Astrocyte of the cerebellum (primary cell): Measurements from ENCODE around the gene ZNF485.
"Not testable (repeated sequence)": the region's sequence is repeated elsewhere in the genome, so short reads cannot be mapped to it uniquely, and the experiment has no call there.

Experiments
- DNase-seq: peaks from one replicate; pipeline ENCODE4 v3.0.0-alpha.2; 2011; ENCODE audit warnings: low read depth
- H3K4me3 ChIP-seq: 2 replicates; pipeline ENCODE4 v1.5.1; 2011; ENCODE audit warnings: mild to moderate bottlenecking, low read depth, low read length, moderate library complexity
- in situ Hi-C: cut with HindIII; loops from 2 replicates; pipeline ENCODE4 v1.10.0; 2017; ENCODE audit warnings: low sequenced_read_pairs
- TF ChIP-seq, protein P1 (sequence below): IDR thresholded peaks from 2 replicates; pipeline ENCODE4 v1.5.1; 2012; ENCODE audit warnings: low read length, low read depth, moderate library complexity, mild to moderate bottlenecking; ENCODE audit errors: missing control alignments

Gene ZNF485

GRCh38 chr10:43623351-43623750 lies 17.1 kb downstream of the ZNF485 start:
- TF ChIP-seq, protein P1, sequence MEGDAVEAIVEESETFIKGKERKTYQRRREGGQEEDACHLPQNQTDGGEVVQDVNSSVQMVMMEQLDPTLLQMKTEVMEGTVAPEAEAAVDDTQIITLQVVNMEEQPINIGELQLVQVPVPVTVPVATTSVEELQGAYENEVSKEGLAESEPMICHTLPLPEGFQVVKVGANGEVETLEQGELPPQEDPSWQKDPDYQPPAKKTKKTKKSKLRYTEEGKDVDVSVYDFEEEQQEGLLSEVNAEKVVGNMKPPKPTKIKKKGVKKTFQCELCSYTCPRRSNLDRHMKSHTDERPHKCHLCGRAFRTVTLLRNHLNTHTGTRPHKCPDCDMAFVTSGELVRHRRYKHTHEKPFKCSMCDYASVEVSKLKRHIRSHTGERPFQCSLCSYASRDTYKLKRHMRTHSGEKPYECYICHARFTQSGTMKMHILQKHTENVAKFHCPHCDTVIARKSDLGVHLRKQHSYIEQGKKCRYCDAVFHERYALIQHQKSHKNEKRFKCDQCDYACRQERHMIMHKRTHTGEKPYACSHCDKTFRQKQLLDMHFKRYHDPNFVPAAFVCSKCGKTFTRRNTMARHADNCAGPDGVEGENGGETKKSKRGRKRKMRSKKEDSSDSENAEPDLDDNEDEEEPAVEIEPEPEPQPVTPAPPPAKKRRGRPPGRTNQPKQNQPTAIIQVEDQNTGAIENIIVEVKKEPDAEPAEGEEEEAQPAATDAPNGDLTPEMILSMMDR, result no peak
- DNase-seq, result no peak
- no peak overlapping the region for H3K4me3 ChIP-seq
- in situ Hi-C loops, result no loop called here

DNA sequence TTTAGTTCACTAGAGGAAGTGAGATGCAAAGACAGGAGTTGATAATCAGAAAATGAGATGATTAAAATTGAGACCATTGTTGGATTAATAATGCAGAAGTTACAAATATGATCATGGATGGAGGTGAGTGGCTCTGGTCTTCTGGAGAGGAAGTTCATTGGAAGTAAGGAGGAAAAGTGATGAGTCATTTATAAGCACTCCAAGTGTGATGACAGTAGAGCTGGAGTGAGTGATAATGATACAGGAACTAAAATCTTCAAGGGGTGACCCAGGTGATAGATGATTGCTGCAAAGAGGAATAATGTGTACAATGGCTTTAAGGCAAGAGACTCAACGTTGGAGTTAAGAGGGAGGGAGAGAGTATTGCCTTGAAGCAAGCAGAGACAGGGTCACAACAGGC lies 21.7 kb downstream of the ZNF485 start:
- TF ChIP-seq, protein P1, result no peak
- in situ Hi-C loops, result no loop called here
- H3K4me3 ChIP-seq, result no peak overlapping the region
- DNase-seq, result no peak

DNA sequence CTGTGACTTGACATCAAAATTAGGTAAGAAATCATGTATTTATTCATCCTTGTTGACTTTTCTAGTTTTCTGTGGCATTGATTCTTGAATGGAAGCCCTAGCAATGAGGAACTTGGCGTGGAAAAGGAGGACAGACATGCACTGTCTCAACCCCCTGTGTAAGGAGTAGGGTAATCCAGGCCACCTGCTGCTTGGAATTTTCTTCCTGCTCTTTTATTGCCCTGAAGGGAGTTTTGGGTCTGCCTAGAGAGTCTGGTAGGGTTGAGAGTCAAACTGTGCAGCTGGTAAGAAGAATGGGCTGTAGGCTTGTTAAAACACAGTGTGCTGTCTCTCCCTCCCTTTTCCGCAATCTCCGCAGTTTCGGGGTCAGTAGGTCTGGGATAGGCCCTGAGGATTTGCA lies 22.7 kb downstream of the ZNF485 start:
- TF ChIP-seq, protein P1, result no peak
- in situ Hi-C loops, result no loop called here
- H3K4me3 ChIP-seq, result no peak overlapping the region
- DNase-seq, result no peak

DNA sequence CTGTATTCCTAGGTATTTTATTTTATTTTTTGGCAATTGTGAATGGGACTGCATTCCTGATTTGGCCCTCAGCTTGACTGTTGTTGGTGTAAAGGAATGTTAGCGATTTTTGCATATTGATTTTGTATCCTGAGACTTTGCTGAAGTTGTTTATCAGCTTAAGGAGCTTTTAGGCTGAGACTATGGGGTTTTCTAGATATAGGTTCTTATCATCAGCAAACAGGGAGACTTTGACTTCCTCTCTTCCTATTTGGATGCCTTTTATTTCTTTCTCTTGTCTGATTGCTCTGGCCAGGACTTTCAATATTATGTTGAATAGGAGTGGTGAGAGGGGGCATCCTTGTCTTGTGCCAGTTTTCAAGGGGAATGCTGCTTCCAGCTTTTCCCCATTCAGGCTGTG lies 29.6 kb downstream of the ZNF485 start:
- in situ Hi-C loops, H3K4me3 ChIP-seq, DNase-seq: not testable (repeated sequence)

GRCh38 chr10:43640603-43641002 lies 34.4 kb downstream of the ZNF485 start:
- DNase-seq, result no peak
- H3K4me3 ChIP-seq, result no peak overlapping the region
- in situ Hi-C loops, result no loop called here
- TF ChIP-seq, protein P1, result no peak

GRCh38 chr10:43644252-43644651 lies 38.0 kb downstream of the ZNF485 start:
- no peak for DNase-seq
- in situ Hi-C loops, result no loop called here
- H3K4me3 ChIP-seq, result no peak overlapping the region
- TF ChIP-seq, protein P1, result no peak

GRCh38 chr10:43645866-43646265 lies 39.6 kb downstream of the ZNF485 start:
- DNase-seq, result no peak
- in situ Hi-C loops, result no loop called here
- TF ChIP-seq, protein P1, result no peak
- H3K4me3 ChIP-seq, result no peak overlapping the region
